GM23248 (cell line): Measurements from ENCODE around the gene C22orf31.

ENCODE experiments used
- EZH2 ChIP-seq: fragments of 200-600 bp; sonication (generic); IDR thresholded peaks from 2 replicates; pipeline ENCODE4 v1.6.1; 2018; ENCODE audit warnings: antibody characterized with exemption, mild to moderate bottlenecking; ENCODE audit not compliant: insufficient read depth, poor library complexity, severe bottlenecking
- EZH2phosphoT487 ChIP-seq: fragments of 200-600 bp; sonication (generic); IDR thresholded peaks from 2 replicates; pipeline ENCODE4 v1.6.1; 2018; ENCODE audit warnings: antibody characterized with exemption, moderate library complexity, mild to moderate bottlenecking, low read depth; ENCODE audit not compliant: insufficient read depth

DNA sequence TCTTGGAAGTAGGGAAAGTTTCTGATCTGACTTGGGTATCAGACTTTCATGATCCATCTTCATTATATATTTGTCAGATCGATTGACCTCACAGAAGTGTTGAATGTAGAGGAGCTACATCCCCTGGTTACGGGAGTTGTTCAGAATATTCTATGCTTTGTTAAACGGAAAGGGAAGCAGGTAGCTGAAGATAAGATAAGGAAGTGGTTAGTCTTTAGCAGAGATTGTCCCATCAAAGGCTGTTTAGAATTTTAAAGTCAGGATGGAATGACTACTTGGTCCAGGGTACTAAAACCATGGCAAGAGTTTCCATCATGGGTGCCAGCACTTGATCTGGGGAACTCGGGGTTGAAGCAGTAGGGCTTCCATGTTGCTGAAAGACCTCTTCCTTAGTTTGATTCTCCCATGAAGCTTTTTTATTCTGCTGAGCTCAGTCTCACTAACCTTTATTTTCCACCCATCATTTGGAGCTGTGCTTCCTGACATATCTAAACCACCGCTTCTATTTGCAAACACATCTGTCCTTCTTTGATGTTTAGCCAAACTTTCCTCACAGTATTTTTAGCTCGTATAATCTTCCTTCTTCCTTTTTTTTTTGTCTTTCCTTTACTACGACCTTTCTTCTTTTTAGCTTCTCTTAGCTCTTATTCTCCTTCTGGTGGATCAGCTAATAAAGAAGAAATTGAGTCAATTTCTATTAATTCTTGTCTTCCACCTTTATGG is 4.0 kb upstream of the C22orf31 start:
- TF ChIP-seq EZH2 (no peak), EZH2phosphoT487 (no peak)
